Measurements from ENCODE around the gene SPOCK2.

DNA sequence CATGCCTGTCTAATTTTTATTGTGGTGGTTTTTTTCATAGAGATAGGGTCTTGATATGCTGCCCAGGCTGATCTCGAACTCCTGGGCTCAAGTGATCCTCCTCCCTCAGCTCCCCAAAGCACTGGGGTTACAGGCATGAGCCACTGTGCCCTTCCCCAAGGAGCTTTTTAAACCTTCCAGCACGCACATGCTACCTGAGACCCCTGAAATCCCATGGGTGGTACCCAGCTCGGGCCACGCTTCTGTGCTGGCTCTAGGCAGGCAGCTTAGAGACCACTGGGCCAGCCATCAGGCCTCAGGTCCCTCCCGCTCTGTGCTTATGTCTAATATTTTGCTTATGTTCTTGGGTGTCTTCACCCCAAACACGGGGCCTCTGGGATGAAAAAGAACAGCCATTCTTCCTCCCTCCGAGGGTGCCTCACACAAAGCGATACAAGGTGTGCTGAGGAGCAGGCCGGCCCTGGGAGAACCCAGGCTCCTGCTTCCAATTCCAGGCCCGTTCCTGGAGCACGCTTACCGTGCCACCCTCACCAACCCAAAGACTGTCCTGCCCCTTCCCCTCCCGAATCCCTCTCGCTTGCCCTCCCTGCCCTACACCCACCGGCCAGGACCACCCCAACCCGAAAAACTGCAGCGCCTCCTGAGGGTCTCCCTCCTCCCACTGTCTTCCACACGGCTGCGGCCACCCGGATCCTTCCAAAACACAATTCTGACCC lies 10.9 kb downstream of the SPOCK2 start:
- no peak for TF ChIP-seq ZBTB21 (tag by site-specific recombination; IDR thresholded peaks at IDR 0.05)
- TF ChIP-seq, protein P1, sequence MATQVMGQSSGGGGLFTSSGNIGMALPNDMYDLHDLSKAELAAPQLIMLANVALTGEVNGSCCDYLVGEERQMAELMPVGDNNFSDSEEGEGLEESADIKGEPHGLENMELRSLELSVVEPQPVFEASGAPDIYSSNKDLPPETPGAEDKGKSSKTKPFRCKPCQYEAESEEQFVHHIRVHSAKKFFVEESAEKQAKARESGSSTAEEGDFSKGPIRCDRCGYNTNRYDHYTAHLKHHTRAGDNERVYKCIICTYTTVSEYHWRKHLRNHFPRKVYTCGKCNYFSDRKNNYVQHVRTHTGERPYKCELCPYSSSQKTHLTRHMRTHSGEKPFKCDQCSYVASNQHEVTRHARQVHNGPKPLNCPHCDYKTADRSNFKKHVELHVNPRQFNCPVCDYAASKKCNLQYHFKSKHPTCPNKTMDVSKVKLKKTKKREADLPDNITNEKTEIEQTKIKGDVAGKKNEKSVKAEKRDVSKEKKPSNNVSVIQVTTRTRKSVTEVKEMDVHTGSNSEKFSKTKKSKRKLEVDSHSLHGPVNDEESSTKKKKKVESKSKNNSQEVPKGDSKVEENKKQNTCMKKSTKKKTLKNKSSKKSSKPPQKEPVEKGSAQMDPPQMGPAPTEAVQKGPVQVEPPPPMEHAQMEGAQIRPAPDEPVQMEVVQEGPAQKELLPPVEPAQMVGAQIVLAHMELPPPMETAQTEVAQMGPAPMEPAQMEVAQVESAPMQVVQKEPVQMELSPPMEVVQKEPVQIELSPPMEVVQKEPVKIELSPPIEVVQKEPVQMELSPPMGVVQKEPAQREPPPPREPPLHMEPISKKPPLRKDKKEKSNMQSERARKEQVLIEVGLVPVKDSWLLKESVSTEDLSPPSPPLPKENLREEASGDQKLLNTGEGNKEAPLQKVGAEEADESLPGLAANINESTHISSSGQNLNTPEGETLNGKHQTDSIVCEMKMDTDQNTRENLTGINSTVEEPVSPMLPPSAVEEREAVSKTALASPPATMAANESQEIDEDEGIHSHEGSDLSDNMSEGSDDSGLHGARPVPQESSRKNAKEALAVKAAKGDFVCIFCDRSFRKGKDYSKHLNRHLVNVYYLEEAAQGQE (tag by site-specific recombination; IDR thresholded peaks at IDR 0.05): no peak
- no peak for TF ChIP-seq ZNF843 (tag by site-specific recombination; IDR thresholded peaks at IDR 0.05)
- TF ChIP-seq, protein P2, sequence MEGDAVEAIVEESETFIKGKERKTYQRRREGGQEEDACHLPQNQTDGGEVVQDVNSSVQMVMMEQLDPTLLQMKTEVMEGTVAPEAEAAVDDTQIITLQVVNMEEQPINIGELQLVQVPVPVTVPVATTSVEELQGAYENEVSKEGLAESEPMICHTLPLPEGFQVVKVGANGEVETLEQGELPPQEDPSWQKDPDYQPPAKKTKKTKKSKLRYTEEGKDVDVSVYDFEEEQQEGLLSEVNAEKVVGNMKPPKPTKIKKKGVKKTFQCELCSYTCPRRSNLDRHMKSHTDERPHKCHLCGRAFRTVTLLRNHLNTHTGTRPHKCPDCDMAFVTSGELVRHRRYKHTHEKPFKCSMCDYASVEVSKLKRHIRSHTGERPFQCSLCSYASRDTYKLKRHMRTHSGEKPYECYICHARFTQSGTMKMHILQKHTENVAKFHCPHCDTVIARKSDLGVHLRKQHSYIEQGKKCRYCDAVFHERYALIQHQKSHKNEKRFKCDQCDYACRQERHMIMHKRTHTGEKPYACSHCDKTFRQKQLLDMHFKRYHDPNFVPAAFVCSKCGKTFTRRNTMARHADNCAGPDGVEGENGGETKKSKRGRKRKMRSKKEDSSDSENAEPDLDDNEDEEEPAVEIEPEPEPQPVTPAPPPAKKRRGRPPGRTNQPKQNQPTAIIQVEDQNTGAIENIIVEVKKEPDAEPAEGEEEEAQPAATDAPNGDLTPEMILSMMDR (tag by site-specific recombination; IDR thresholded peaks at IDR 0.05): no peak
- no peak for TF ChIP-seq ZNF530 (tag by site-specific recombination; IDR thresholded peaks at IDR 0.05; ENCODE audit: low read depth)
- TF ChIP-seq ZNF221 (tag by site-specific recombination; IDR thresholded peaks at IDR 0.05; ENCODE audit: borderline replicate concordance): no peak
- TF ChIP-seq ZNF239 (tag by site-specific recombination; IDR thresholded peaks at IDR 0.05): no peak
- no peak for TF ChIP-seq ZNF223 (tag by site-specific recombination; IDR thresholded peaks at IDR 0.05)
